Karpas-422 (cell line): Measurements from ENCODE around the gene NACC1. TPM values are rescaled to one million over a fixed set of nuclear protein-coding genes. Genes with fewer than 3 reads are reported as not detected.
A peak's percentile ranks its signal among the peaks of the same experiment; 100 is the strongest.

Experiments used
- DNase-seq: peaks from one replicate; pipeline ENCODE4 v3.0.0-alpha.2; 2015
- H2AFZ ChIP-seq: fragments of 200-600 bp; sonication (generic); 2 replicates; pipeline ENCODE4 v1.6.1; 2014; ENCODE audit warnings: antibody characterized with exemption, low read length, mixed read lengths
- H3K27ac ChIP-seq: fragments of 200-600 bp; sonication (generic); 2 replicates; pipeline ENCODE4 v1.5.1; 2014; ENCODE audit warnings: mild to moderate bottlenecking, low read length, moderate library complexity
- H3K27me3 ChIP-seq: fragments of 200-600 bp; sonication (generic); 2 replicates; pipeline ENCODE4 v1.6.1; 2014; ENCODE audit warnings: low read length, mixed read lengths
- H3K36me3 ChIP-seq: fragments of 200-600 bp; sonication (generic); 2 replicates; pipeline ENCODE4 v1.6.1; 2014; ENCODE audit warnings: low read length, mixed read lengths; ENCODE audit not compliant: insufficient read depth
- H3K4me1 ChIP-seq: fragments of 200-600 bp; sonication (generic); 2 replicates; pipeline ENCODE4 v1.6.1; 2014; ENCODE audit warnings: mild to moderate bottlenecking, low read length, mixed read lengths
- H3K4me2 ChIP-seq: fragments of 200-600 bp; sonication (generic); 2 replicates; pipeline ENCODE4 v1.6.1; 2014; ENCODE audit warnings: low read length, low read depth, mild to moderate bottlenecking; ENCODE audit not compliant: poor library complexity, severe bottlenecking
- H3K4me3 ChIP-seq: fragments of 200-600 bp; sonication (generic); 2 replicates; pipeline ENCODE4 v1.5.1; 2014; ENCODE audit warnings: mild to moderate bottlenecking, antibody characterized with exemption, low read length, mixed read lengths
- H3K79me2 ChIP-seq: fragments of 200-600 bp; sonication (generic); 2 replicates; pipeline ENCODE4 v1.6.1; 2014; ENCODE audit warnings: mild to moderate bottlenecking, low read length, mixed read lengths
- H3K9ac ChIP-seq: fragments of 200-600 bp; sonication (generic); 2 replicates; pipeline ENCODE4 v1.6.0; 2014; ENCODE audit warnings: low read length
- H3K9me2 ChIP-seq: fragments of 200-600 bp; sonication (generic), shearing (Covaris generic); replicated peaks from 2 replicates; pipeline ENCODE4 v1.6.0; 2014; ENCODE audit warnings: mild to moderate bottlenecking, low read length, moderate library complexity; ENCODE audit not compliant: insufficient read depth
- H3K9me3 ChIP-seq: fragments of 300-700, 200-600 bp; sonication (generic); 2 replicates; pipeline ENCODE4 v1.6.1; 2014; ENCODE audit warnings: low read length, mixed read lengths
- H4K20me1 ChIP-seq: fragments of 200-600 bp; sonication (generic); 2 replicates; pipeline ENCODE4 v1.6.1; 2014; ENCODE audit warnings: mild to moderate bottlenecking, antibody characterized with exemption, low read length, low read depth; ENCODE audit not compliant: insufficient read depth
- total RNA-seq: library from RNA; depleted of rRNA; stranded (reverse); fragments of >200 nt; shearing (Covaris generic); gene quantifications from 2 replicates; pipeline ENCODE4 v1.2.3, GENCODE V29; 2014; ENCODE audit warnings: low replicate concordance

NACC1 gene
- total RNA-seq, 1 experiment from 2014 or later, result 28.0 TPM

DNA sequence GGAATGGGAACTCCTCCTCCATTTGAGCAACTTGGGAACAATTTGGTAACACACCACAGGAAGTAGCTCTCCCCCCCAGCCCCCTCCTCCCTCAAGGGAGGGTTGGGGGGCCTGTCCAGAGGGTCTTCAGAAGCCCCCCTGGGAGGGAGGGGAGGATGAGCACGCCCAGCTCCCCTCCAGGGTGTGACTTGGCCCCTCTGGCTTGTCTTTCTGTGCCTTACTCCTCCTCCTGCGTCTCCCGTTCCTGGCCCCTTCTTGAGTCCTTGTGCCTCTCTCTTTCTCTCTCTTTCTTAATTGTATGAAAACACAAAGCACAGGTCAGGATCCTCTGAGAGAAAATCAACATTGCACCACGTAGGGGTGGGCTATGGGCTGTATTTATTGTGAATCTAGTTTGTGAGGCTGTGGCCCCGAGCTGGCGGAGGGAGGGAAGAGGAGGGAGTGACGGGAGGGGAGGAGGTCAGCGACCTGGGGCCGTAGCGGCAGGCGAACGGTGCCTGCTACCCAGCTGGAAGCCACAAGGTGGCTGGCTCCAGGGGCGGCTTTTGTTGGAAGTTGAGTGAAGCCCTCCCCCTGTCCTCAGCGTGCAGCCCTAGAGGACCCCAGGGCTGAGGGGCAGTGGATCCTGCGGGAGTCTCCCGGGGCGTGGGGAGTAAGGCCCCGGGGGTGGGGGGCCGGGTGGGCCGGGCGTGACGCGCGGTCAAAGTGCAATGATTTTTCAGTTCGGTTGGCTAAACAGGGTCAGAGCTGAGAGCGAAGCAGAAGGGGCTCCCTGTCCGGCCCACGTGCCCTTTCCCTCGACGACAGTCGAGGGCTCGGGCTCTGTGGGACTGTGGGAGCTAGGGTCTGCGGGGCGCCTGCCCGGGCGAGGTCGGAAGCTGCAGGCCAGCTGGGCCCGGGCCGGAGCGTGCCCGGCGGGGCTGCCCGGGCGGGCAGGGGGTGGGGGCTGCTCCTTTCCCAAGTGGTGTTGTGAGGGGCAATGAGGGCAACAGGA is 21.8 kb upstream of the NACC1 start:
- Histone ChIP-seq H3K4me2 (peak overlapping the region; percentile 60), H3K27me3 (no peaks in the 10 kb centered on the region), H3K4me3 (peak overlapping the region; percentile 47; the same call in 1 of the 2 replicates), H3K36me3 (peaks cover 8% of the 10 kb centered on the region), H3K27ac (no peak overlapping the region; the same call in 1 of the 2 replicates), H3K9ac (peak overlapping the region; percentile 45), H3K4me1 (peaks cover 47% of the 10 kb centered on the region), H3K9me3 (no peaks in the 10 kb centered on the region), H3K9me2 (no peaks in the 10 kb centered on the region), H2AFZ (peak overlapping the region; percentile 1; the same call in 1 of the 2 replicates), H4K20me1 (peaks cover 13% of the 10 kb centered on the region; the same call in 1 of the 2 replicates), H3K79me2 (no peaks in the 10 kb centered on the region)
- peak; percentile 74 for DNase-seq

DNA sequence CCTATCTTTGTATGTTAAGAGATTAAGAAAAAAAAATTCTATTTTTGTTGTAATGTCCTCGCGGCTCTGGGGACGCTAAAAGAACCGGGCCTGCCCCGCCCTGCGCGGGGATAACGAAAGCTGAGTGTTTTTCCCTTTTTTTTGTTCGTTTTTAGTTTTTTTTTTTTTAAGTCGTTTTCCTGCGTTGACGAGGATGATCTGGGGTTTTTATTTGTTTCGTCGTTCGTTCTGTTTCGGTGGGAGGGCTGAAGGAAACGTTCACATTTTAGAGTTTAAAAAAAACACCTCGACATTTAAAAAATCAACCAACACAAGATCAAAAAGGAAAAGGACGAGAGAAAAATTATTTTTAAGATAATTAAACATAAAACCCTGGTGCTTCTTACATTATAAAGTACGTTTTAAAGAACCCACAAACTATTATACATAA is 21.0 kb upstream of the NACC1 start:
- Histone ChIP-seq H3K4me2 (no peak overlapping the region), H3K27me3 (no peaks in the 10 kb centered on the region), H3K79me2 (peaks cover 7% of the 10 kb centered on the region), H3K9me3 (no peaks in the 10 kb centered on the region), H3K4me3 (no peak overlapping the region), H2AFZ (no peak overlapping the region), H3K9ac (no peak overlapping the region), H4K20me1 (peaks cover 17% of the 10 kb centered on the region; the same call in 1 of the 2 replicates), H3K4me1 (peaks cover 55% of the 10 kb centered on the region), H3K9me2 (no peaks in the 10 kb centered on the region), H3K36me3 (peaks cover 8% of the 10 kb centered on the region), H3K27ac (no peak overlapping the region)
- peak; percentile 57 for DNase-seq

DNA sequence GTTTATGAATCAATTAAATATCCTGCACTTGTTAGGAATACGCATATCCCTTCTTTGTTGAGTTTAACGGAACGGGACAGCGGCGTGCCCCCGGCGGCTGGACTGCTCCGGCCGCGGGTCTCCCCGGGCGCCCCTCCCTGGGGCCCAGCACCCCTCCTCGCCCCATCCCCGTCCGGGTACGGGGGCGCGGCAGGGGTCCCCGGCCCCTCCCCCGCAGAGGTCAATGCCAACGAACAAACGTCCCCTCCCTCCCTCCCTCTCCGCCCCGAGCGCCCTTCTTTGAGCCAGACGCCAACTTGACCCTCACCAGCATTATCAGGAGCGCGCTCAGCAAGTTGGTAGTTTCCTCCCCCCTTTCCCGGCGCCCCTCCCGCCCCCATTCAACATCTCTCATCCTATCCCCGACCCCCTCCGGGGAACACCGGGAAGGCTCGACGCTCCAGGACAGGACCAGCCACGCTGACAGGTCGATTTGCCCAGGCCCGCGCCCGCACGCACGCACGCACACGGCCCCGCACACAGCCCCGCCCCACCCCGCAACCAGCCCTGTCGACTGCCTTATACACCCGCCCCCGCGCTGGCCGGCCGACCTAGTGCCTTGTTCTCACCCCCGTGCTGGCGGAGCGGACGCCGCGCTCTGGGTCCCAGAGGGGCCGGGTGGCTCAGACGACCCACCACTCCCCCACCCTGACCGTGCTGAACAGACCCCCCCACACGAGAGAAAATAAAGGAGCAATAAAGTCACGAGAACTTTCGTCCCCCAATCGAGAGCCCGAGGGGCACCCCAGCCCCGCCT is 20.4 kb upstream of the NACC1 start:
- peaks cover 8% of the 10 kb centered on the region for H3K36me3 ChIP-seq
- no peak overlapping the region for H2AFZ ChIP-seq
- H3K9me2 ChIP-seq, result no peaks in the 10 kb centered on the region
- no peaks in the 10 kb centered on the region for H3K9me3 ChIP-seq
- no peaks in the 10 kb centered on the region for H3K27me3 ChIP-seq
- H4K20me1 ChIP-seq, result peaks cover 17% of the 10 kb centered on the region; the same call in 1 of the 2 replicates
- no peak overlapping the region for H3K9ac ChIP-seq
- H3K4me3 ChIP-seq, result no peak overlapping the region
- H3K4me1 ChIP-seq, result peaks cover 60% of the 10 kb centered on the region
- H3K27ac ChIP-seq, result no peak overlapping the region
- DNase-seq, result peak; percentile 73
- no peak overlapping the region for H3K4me2 ChIP-seq
- peaks cover 10% of the 10 kb centered on the region for H3K79me2 ChIP-seq

DNA sequence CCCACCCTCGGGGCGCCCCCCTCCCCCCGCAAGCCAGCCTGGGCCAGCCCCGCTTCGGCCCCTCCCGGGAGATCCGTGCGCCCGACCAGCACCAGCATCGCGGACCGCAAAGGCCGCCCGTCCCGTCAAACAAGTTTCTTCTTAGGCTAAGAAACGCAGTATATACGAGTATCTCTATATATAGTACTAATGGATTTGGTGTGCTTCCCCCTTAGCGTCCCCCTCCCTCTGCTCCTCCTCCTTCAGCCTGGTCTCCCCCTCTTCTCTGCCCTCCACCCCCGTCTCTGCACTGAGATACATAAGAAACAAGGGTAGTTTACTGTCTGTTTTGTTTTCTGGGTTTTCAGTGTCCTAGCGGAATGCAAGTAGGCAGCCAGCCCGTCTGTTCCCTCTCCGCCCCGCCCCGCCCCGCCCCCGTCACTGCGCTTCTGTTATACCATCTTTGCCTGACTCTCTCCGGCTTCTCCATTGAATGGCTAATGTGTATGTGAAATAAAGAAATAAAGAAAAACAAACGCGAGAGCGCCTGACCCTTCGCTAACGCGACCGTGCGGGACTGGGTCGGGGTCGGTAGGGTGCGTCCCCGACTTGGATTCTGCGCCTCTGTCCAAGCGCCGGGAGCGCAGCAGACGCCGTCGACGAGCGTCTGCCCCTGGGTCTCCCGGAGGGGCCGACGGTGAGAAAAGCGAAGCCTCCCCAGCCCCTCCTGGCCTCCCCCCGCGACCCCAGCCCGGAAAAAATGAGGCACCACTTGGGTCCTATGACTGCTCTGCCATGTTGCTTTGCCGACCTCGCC is 19.6 kb upstream of the NACC1 start:
- no peak overlapping the region for H3K4me3 ChIP-seq
- H2AFZ ChIP-seq, result no peak overlapping the region
- no peak overlapping the region for H3K9ac ChIP-seq

DNA sequence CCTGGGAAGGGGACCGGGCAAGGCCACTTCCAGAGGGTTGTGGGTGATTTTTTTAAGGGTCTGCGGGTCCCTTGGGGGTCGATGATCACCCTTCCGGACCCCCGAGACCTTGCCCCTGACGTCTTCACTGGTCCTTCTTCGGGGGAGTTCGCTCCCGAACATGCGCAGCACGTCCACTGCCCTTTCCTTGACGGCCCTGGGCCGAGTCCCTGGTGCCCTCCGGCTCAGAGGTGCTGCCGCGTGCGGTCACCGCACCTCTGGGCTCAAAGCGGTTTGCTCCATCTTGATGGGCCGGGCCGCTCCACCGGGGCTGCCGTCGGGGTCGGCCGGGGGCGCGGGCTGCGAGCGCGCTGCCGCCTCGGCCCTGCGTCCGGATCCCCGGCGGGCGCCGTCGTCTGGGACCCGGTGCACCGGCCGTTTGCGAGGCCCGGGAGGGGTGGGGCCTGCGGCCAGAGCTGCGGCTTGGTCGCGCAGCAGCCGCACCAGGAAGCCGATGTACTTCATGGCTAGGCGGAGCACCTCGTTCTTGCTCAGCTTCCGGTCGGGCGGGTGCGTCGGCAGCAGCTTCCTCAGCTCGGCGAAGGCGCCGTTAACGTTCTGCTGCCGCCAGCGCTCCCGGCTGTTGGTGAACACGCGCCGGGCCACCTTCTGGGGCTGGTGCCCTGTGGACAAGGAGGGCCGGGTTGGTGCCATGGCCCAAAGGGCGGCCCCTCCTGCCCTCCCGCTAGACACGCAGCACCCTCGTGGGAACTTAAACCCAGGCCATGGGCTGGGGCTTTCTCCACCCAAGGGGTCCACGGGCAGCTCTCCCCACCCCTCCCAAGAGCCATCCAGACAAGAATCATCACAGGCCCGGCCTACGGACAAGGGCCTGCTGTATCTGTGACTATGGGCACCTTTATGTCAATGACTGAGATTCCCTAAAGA is 18.7 kb upstream of the NACC1 start:
- no peaks in the 10 kb centered on the region for H3K9me2 ChIP-seq
- peaks cover 71% of the 10 kb centered on the region for H3K4me1 ChIP-seq
- H3K4me3 ChIP-seq, result no peak overlapping the region
- H3K9me3 ChIP-seq, result no peaks in the 10 kb centered on the region
- H3K9ac ChIP-seq, result no peak overlapping the region
- no peak overlapping the region for H3K4me2 ChIP-seq
- H3K27me3 ChIP-seq, result no peaks in the 10 kb centered on the region
- H3K79me2 ChIP-seq, result peaks cover 10% of the 10 kb centered on the region
- H2AFZ ChIP-seq, result no peak overlapping the region
- peaks cover 8% of the 10 kb centered on the region for H3K36me3 ChIP-seq
- DNase-seq, result no peak
- peaks cover 17% of the 10 kb centered on the region; the same call in 1 of the 2 replicates for H4K20me1 ChIP-seq
- no peak overlapping the region for H3K27ac ChIP-seq

More for the DNA sequence above, 19.6 kb upstream of the NACC1 start:
- Histone ChIP-seq H4K20me1 (peaks cover 17% of the 10 kb centered on the region; the same call in 1 of the 2 replicates), H3K4me2 (no peak overlapping the region), H3K27me3 (no peaks in the 10 kb centered on the region), H3K9me2 (no peaks in the 10 kb centered on the region), H3K9me3 (no peaks in the 10 kb centered on the region), H3K4me1 (peaks cover 67% of the 10 kb centered on the region), H3K79me2 (peaks cover 10% of the 10 kb centered on the region), H3K36me3 (peaks cover 8% of the 10 kb centered on the region), H3K27ac (no peak overlapping the region)
- DNase-seq, result peak; percentile 71

DNA sequence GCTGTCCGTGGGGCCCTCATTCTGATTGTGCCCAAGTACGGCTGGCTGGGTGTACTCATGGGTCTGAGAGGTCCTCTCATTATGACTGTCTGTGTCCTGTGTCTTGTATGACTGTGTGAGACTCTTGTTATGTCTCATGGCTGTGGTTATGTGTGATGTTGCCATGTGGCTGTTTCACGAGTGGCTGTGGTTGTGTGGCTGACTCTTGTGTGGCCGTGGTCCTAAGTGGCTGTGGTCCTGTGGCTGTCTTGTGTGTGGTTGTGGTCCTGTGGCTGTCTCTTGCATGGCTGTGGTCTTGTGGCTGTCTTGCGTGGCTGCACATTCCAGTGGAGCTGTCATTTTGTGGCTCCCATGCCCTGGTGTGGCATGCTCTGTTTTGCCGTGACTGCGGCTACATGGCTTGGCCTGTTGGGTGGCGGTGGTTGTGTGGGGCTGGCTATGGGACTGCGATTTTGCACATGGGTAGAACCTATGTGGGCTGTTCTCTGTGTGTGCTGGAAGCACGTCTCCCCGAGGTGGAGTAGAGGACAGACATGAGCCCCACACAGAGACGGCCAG is 18.0 kb upstream of the NACC1 start:
- peaks cover 14% of the 10 kb centered on the region for H3K79me2 ChIP-seq
- peak; percentile 54 for DNase-seq

More for the DNA sequence above, 18.0 kb upstream of the NACC1 start:
- Histone ChIP-seq H3K9me2 (no peaks in the 10 kb centered on the region), H3K9me3 (no peaks in the 10 kb centered on the region), H3K4me1 (peaks cover 71% of the 10 kb centered on the region), H3K9ac (no peak overlapping the region; the same call in 1 of the 2 replicates), H3K36me3 (peaks cover 8% of the 10 kb centered on the region), H2AFZ (no peak overlapping the region), H3K27me3 (no peaks in the 10 kb centered on the region), H3K4me2 (no peak overlapping the region), H3K27ac (no peak overlapping the region), H4K20me1 (peaks cover 17% of the 10 kb centered on the region; the same call in 1 of the 2 replicates), H3K4me3 (no peak overlapping the region)
